Measurements from ENCODE around the gene PCBP2.

DNA sequence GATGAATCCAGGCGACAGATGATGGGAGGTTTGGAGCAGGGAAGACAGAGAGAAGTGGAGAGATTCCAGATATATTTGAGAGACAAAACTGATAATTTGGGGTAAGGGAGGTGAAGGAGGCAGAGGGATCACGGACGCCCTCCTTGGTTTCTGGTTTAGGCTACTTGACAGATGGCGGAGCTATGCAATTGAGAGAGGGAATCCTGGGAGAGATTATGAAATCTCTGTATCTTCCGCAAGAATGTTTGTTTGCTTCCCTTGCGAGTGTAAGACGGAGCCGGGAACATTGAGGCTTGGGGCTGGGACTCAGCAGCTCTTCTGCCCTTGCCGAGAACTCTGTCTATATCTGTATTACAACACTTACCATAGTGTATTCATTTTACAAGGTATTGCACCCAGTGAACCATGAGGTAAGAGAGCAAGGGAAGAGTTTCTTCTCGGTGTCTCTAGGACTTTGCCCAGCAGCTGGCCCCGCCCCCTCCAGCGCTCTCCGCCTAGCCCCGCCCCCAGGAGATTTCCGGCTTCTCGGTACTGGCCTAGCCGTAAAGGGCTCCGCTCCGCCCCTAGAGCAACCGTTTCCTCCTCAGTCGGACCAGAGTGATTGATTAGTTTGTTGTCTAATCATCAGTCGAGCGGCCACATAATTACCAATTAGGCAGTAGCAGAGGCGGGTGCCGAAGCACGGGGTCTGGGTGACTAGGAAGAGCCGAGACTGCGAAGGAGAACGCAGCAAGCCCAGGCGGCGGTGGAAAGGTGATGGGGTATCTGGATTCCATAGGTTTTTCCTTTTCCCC lies 10.7 kb upstream of the PCBP2 start, which contains the start of gene PRR13:
- TF ChIP-seq POLR2AphosphoS5 (IDR thresholded peaks at IDR 0.05) (peak; percentile 94 to 99 (median 96)), POLR2A (IDR thresholded peaks at IDR 0.05) (peak; percentile 94)
- TF ChIP-seq, protein P1, sequence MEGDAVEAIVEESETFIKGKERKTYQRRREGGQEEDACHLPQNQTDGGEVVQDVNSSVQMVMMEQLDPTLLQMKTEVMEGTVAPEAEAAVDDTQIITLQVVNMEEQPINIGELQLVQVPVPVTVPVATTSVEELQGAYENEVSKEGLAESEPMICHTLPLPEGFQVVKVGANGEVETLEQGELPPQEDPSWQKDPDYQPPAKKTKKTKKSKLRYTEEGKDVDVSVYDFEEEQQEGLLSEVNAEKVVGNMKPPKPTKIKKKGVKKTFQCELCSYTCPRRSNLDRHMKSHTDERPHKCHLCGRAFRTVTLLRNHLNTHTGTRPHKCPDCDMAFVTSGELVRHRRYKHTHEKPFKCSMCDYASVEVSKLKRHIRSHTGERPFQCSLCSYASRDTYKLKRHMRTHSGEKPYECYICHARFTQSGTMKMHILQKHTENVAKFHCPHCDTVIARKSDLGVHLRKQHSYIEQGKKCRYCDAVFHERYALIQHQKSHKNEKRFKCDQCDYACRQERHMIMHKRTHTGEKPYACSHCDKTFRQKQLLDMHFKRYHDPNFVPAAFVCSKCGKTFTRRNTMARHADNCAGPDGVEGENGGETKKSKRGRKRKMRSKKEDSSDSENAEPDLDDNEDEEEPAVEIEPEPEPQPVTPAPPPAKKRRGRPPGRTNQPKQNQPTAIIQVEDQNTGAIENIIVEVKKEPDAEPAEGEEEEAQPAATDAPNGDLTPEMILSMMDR (IDR thresholded peaks at IDR 0.05): no peak
